ENCODE data around the gene ZRANB1.

Gene ZRANB1

DNA sequence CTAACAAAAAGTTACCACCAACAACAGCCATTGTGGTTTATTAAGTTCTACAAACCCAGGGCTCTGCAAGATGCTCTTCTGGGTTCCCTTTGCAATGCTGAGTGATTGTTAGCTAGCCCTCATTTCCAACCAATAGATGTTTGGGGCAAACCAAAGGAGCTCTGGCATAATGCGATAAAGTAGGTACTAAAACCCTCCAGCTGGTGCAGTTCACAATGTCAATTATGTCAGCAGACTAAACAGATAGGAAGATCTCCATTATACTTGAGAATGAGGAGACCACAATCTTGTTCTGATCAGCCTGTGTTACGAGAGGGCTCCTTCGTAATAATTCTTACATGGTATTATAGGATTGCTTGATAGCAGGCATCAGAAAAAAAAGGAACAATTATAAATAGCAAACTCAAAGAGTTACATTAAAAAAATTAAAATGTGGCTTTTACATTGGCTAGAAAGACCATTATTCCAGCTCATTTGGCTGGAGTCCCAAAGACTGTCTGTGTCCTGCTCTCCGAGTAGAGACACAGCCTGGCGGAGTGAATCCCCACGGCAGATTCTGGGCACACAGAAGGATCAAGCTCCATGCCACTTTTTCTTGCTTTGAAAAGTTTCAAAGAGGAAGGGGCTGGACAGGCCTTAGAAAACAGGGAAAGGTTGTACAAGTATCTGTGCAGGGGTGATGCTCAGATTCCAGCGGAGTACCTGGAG lies 93.8 kb downstream of the ZRANB1 start:
- no peak overlapping the region for H3K27ac ChIP-seq
- no peak for TF ChIP-seq CTCF (conservative IDR thresholded peaks at IDR 0.05)

DNA sequence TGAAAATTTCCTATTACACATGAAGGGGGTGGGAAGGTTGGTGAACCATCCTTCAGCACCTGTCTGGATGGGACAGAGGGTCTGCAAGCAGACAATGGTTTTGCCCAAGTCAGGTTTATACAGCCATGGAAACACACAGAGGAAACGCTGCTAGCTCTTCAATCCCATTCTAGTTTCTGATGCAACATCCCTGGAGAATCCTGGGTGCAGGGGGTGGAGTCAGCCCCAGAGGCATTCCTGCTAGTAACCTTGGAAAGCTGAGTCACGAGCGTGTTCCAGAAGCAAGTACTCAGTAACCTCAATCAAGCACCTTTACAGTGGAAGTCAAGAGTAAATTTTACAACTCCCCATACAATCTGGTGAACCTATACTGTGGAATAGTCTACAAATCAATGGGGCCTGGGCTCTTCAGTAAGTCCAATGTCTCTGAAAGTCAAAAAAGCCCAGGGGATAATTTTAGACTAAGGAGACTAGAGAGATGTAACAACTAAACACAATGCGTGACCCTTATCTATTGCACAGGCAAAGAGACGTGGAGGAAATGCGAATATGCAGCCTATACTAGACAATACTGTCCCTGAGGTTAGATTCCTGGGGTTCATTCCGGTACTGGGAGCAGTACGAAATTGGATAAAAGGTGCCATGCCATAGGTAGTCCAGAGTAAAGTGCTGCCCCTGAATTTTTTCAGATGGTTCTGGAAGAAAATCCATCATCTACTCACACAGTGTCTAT lies 95.4 kb downstream of the ZRANB1 start:
- H3K27ac ChIP-seq, result no peak overlapping the region
- TF ChIP-seq CTCF (conservative IDR thresholded peaks at IDR 0.05), result no peak

Data from VCaP (cell line).